Smooth muscle cell (in vitro differentiated cells): ENCODE data around the gene ZBTB9. TPM values are rescaled to one million over a fixed set of nuclear protein-coding genes. Genes with fewer than 3 reads are reported as not detected.

ENCODE experiments used
- DNase-seq: peaks from one replicate; lab custom pipeline; 2025; ENCODE audit not compliant: unreplicated experiment; lab: John Stamatoyannopoulos, UW
- H2AFZ ChIP-seq: fragments of 200-600 bp; sonication (generic); 2 replicates; pipeline ENCODE4 v1.6.0; 2016; ENCODE audit warnings: antibody characterized with exemption, low read depth, mild to moderate bottlenecking
- H3F3A ChIP-seq: fragments of 200-600 bp; sonication (generic); 2 replicates; pipeline ENCODE4 v1.6.0; 2017; ENCODE audit warnings: antibody characterized with exemption, low read depth
- H3K27ac ChIP-seq: fragments of 200-600 bp; sonication (generic); 2 replicates; pipeline ENCODE4 v1.5.1; 2016; ENCODE audit warnings: low read depth, mild to moderate bottlenecking
- H3K27me3 ChIP-seq: fragments of 200-600 bp; sonication (generic); 2 replicates; pipeline ENCODE4 v1.6.1; 2016; ENCODE audit warnings: low read depth, mild to moderate bottlenecking
- H3K36me3 ChIP-seq: fragments of 200-600 bp; sonication (generic); 2 replicates; pipeline ENCODE4 v1.5.1; 2016; ENCODE audit warnings: low read depth
- H3K4me1 ChIP-seq: fragments of 200-600 bp; sonication (generic); 2 replicates; pipeline ENCODE4 v1.5.1; 2016; ENCODE audit warnings: low read depth
- H3K4me2 ChIP-seq: fragments of 200-600 bp; sonication (generic); 2 replicates; pipeline ENCODE4 v1.6.0; 2016; ENCODE audit warnings: mild to moderate bottlenecking
- H3K4me3 ChIP-seq: fragments of 200-600 bp; sonication (generic); 2 replicates; pipeline ENCODE4 v1.5.1; 2016; ENCODE audit warnings: mild to moderate bottlenecking
- H3K79me2 ChIP-seq: fragments of 200-600 bp; sonication (generic); 2 replicates; pipeline ENCODE4 v1.6.0; 2016; ENCODE audit warnings: low read depth, mild to moderate bottlenecking
- H3K9ac ChIP-seq: fragments of 200-600 bp; sonication (generic); 2 replicates; pipeline ENCODE4 v1.6.0; 2016; ENCODE audit warnings: low read depth
- H3K9me3 ChIP-seq: fragments of 200-600 bp; sonication (generic); replicated peaks from 2 replicates; pipeline ENCODE4 v1.5.1; 2016; ENCODE audit warnings: low read depth
- H4K20me1 ChIP-seq: fragments of 200-600 bp; sonication (generic); 2 replicates; pipeline ENCODE4 v1.6.0; 2016; ENCODE audit warnings: low read depth
- CTCF ChIP-seq: fragments of 200-600 bp; sonication (generic); IDR thresholded peaks from 2 replicates; pipeline ENCODE4 v1.5.1; 2017; ENCODE audit warnings: borderline replicate concordance, mild to moderate bottlenecking, antibody characterized with exemption; ENCODE audit not compliant: insufficient read depth, poor library complexity, severe bottlenecking
- WGBS: methylation state at CpG from one replicate; pipeline ENCODE4 v1.1.7; 2016; ENCODE audit warnings: low lambda C conversion rate; 5-methylcytosine and 5-hydroxymethylcytosine counted together
- polyA plus RNA-seq: library from polyadenylated mRNA; unstranded; fragments of >200 nt; fragmentation: Nextera tagmentation; extraction: Ambion mirVana; gene quantifications from 2 replicates; pipeline ENCODE4 v1.2.1, GENCODE V29; 2016
- total RNA-seq: library from RNA; depleted of rRNA; stranded (reverse); fragments of >200 nt; gene quantifications from 2 replicates; pipeline ENCODE4 v1.2.3, GENCODE V29; 2014

The ZBTB9 gene
- total and polyA plus RNA-seq, 2 experiments from 2014 or later = 6.2 to 11.6 TPM

GRCh38 chr6:33425668-33426577 lies 28.5 kb upstream of the ZBTB9 start:
- peak; percentile 77 for DNase-seq
- 5% methylated on average over 18 of the region's 43 CpGs for WGBS
- no peaks in the 10 kb centered on the region for H3K36me3 ChIP-seq

GRCh38 chr6:33426590-33427511 lies 27.5 kb upstream of the ZBTB9 start:
- Histone ChIP-seq H3K4me2 (peak overlapping the region; percentile 86), H4K20me1 (peaks cover 43% of the 10 kb centered on the region), H3K27me3 (no peaks in the 10 kb centered on the region), H3K4me1 (peaks cover 29% of the 10 kb centered on the region), H2AFZ (no peak overlapping the region), H3K36me3 (no peaks in the 10 kb centered on the region), H3K79me2 (peaks cover 37% of the 10 kb centered on the region), H3F3A (peaks cover 19% of the 10 kb centered on the region), H3K4me3 (peak overlapping the region; percentile 57), H3K27ac (peak overlapping the region; percentile 77), H3K9me3 (no peaks in the 10 kb centered on the region), H3K9ac (peak overlapping the region; percentile 70)
- no peak for TF ChIP-seq CTCF
- WGBS = 23% methylated on average over 12 of the region's 12 CpGs
- no peak for DNase-seq

More at GRCh38 chr6:33425668-33426577, 28.5 kb upstream of the ZBTB9 start:
- H3K9me3 ChIP-seq = no peaks in the 10 kb centered on the region
- peak overlapping the region; percentile 57 for H3K4me3 ChIP-seq
- H3K4me1 ChIP-seq = peaks cover 32% of the 10 kb centered on the region
- H2AFZ ChIP-seq = no peak overlapping the region
- peaks cover 19% of the 10 kb centered on the region for H3F3A ChIP-seq
- peak overlapping the region; percentile 77 for H3K27ac ChIP-seq
- H3K4me2 ChIP-seq = peak overlapping the region; percentile 86
- H3K9ac ChIP-seq = peak overlapping the region; percentile 59
- peak; percentile 49 for TF ChIP-seq CTCF
- peaks cover 34% of the 10 kb centered on the region for H4K20me1 ChIP-seq
- peaks cover 45% of the 10 kb centered on the region for H3K79me2 ChIP-seq
- no peaks in the 10 kb centered on the region for H3K27me3 ChIP-seq

DNA sequence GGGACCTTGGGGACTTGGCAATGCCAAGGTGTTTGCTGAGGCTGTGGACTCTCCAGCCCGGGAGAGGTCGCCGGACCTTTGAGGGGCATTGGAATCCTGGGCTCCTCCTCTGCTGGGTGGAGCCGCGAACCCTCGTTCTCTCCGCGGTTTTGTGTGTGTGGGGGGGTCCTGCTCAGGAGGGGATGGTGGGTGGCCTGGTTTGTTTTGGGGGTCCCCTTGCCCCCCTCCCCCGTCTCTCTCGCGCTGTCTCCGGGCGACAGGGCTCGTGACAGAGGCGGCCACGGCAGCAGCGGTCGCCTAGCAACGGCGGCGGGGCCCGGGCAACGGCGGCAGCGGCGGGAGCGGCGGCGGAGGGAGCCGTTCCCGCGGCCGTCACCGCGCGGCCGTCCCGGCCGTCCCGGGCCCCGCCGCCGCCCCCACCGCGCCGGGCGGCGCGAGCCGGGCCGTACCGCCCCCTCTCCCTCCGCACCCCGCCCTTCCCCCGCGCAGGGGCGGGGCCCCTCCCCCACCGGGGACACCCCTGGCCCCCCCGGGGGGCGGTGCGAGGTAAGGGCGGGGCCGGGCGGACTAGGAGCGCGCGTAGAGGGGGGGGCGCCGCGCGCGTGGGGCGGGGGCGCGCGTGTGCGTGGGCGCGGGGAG lies 26.7 kb upstream of the ZBTB9 start:
- H3F3A ChIP-seq = peaks cover 19% of the 10 kb centered on the region
- peak overlapping the region; percentile 70 for H3K9ac ChIP-seq
- no peak for DNase-seq
- WGBS = no CpG with 5 or more reads among the region's 79 CpGs
- H3K79me2 ChIP-seq = peaks cover 28% of the 10 kb centered on the region
- no peaks in the 10 kb centered on the region for H3K36me3 ChIP-seq
- peaks cover 35% of the 10 kb centered on the region for H3K4me1 ChIP-seq
- peak overlapping the region; percentile 86 for H3K4me2 ChIP-seq
- TF ChIP-seq CTCF = no peak
- H3K9me3 ChIP-seq = no peaks in the 10 kb centered on the region
- H3K4me3 ChIP-seq = peak overlapping the region; percentile 57
- H2AFZ ChIP-seq = no peak overlapping the region
- H4K20me1 ChIP-seq = peaks cover 52% of the 10 kb centered on the region
- no peaks in the 10 kb centered on the region for H3K27me3 ChIP-seq
- H3K27ac ChIP-seq = peak overlapping the region; percentile 77
